K562 (cell line): ENCODE data around the gene MAP4. TPM values are rescaled to one million over a fixed set of nuclear protein-coding genes. Genes with fewer than 3 reads are reported as not detected.

ENCODE experiments used
- SAP30 ChIP-seq: fragments of 200-600 bp; sonication (generic); IDR thresholded peaks from 2 replicates; pipeline ENCODE4 v1.6.1; 2012; ENCODE audit warnings: borderline replicate concordance, low read depth, mild to moderate bottlenecking, moderate library complexity, low read length, control low read depth, inconsistent platforms; ENCODE audit not compliant: insufficient read depth, poor library complexity, severe bottlenecking
- TGIF2 ChIP-seq: sonication (generic); formaldehyde crosslinking; IDR thresholded peaks from 2 replicates; pipeline ENCODE4 v1.8.1; 2022; ENCODE audit warnings: mild to moderate bottlenecking, missing genetic modification reagents, moderate library complexity
- ZNF274 ChIP-seq: IDR thresholded peaks from 2 replicates; pipeline ENCODE4 v1.6.1; 2011; ENCODE audit warnings: low read depth, mild to moderate bottlenecking, low read length, moderate library complexity, borderline replicate concordance
- microRNA counts: library from miRNA; unstranded; fragments of <30 nt; microRNA quantifications from one replicate; lab custom pipeline; 2016
- microRNA-seq: library from miRNA; unstranded; fragments of <30 nt; microRNA quantifications from one replicate; pipeline ENCODE4, GENCODE V29; 2018; ENCODE audit warnings: borderline microRNAs expressed
- polyA plus RNA-seq, 8 experiments: library from polyadenylated mRNA; depleted of rRNA in 4 of 8; stranded (reverse) in 5 of 8; unstranded in 3 of 8; fragments of >200 nt; fragmentation: Nextera tagmentation in 2 of 8; fragmentation: Illumina TruSeq in 1 of 8; extraction: Ambion mirVana in 2 of 8; extraction: Trizol in 1 of 8; gene quantifications; 2 replicates each; pipeline versions ENCODE4 v1.2.1 to v1.2.3, GENCODE V29; 2011 to 2014; ENCODE audit warnings: inconsistent platforms in 1 of 8, missing spikeins in 1 of 8
- small RNA-seq: library from RNA; depleted of rRNA; stranded (forward); fragments of <200 nt; gene quantifications from one replicate; pipeline ENCODE3, GENCODE V24; 2014
- total RNA-seq, 7 experiments: library from RNA; depleted of rRNA in 6 of 7; stranded (reverse); fragments of >200 nt in 6 of 7; fragmentation: Illumina TruSeq in 2 of 7; extraction: Trizol in 2 of 7; gene quantifications; 2 replicates each; pipeline versions ENCODE4 v1.2.1 to v1.2.3, GENCODE V29; 2011 to 2021; ENCODE audit warnings: low replicate concordance in 1 of 7

MAP4 gene
- total and polyA plus RNA-seq, 9 of the 15 experiments (the other 6 are each of a cell fraction or from before 2014, with no cell fraction given): 13.3 to 141 (median 36.8) TPM

DNA sequence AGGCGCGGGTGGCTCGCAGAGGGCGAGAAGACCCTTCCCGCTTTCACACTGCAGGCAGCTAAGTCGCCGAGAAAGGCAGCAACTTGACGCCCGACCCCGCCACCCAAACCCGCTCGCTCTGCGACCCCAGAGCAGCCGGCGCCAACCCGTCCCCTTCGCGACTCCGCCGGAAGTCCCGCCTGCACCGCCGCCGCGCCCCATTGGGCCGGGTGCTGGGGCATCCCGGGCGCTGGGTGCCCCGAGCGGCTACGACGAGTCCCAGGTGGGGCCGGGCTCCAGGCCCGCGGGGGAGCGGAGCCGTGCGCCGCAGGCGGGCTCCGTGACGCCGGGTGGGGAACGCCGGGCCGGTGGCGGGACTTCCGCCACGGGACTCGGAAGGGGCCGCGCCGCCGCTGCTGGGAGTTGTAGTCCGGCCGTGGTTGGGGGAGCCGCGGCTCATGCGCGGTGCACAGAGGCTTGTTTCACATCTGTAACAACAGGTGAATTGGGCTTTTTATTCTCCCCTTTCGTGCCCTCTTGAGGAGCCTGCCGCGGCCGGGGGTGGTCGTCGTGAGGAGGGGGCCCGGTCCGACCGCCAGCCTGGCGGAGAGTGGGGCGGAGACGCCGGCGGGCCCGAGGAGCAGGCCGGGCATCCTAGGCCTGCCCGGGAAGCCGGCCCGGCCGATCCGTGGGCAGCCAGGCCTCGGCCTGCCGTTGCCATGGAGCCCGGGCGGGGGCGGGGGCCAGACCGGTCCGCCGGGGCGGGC, 213.3 kb downstream of the MAP4 start, which contains the start of gene DHX30 (continued):
- peak; percentile 66 for TF ChIP-seq SAP30
- TF ChIP-seq TGIF2 (CRISPR knock-in tag): no peak; the same call in 1 of the 2 replicates
- TF ChIP-seq ZNF274: no peak

MicroRNAs within 50 kb of the gene (microRNA counts, 767-probe panel; counts per million panel counts)
- microRNA hsa-miR-1226-3p (lab: Ali Mortazavi, UCI): not detected

Small RNA genes within 50 kb of the gene (microRNA-seq; reads per million reads assigned to microRNA genes)
- 67.5 reads per million, percentile 76 among the genes with 10 or more reads in this experiment for gene MIR1226

Small RNA genes within 50 kb of the gene (small RNA-seq; reads per million reads assigned to genes)
- gene AC124916.2 (not detected), gene MIR1226 (2.2 reads per million, percentile 83 among the genes with 10 or more reads in this experiment), gene RF00019 (not detected), gene RF02271 (not detected)

Other genes with a start within 250 kb of the MAP4 start
- gene SMARCC1, start 234.5 kb downstream of the MAP4 start, total RNA-seq (2014; rRNA removed): 66.0 and 72.2 TPM in 2 replicates
- gene SMARCC1, start 234.5 kb downstream of the MAP4 start, total RNA-seq (2014; rRNA removed; fragmentation: Illumina TruSeq; extraction: Trizol): 91.3 and 111 TPM in 2 replicates
- 85.8 and 86.0 TPM in 2 replicates for gene SMARCC1, start 234.5 kb downstream of the MAP4 start, total RNA-seq (2015; rRNA removed; fragmentation: Illumina TruSeq; extraction: Trizol)
- gene SMARCC1, start 234.5 kb downstream of the MAP4 start, total RNA-seq (2021): 195 and 199 TPM in 2 replicates
- 62.0 and 63.7 TPM in 2 replicates for gene SMARCC1, start 234.5 kb downstream of the MAP4 start, polyA plus RNA-seq (2011; rRNA removed)
- gene SMARCC1, start 234.5 kb downstream of the MAP4 start, polyA plus RNA-seq (2014; fragmentation: Illumina TruSeq; extraction: Trizol): 124 and 127 TPM in 2 replicates
- gene SMARCC1, start 234.5 kb downstream of the MAP4 start, polyA plus RNA-seq (2014; fragmentation: Nextera tagmentation; extraction: Ambion mirVana): 10 to 100 TPM; 20.7 to 40.5 TPM
- gene SMARCC1, start 234.5 kb downstream of the MAP4 start, polyA plus RNA-seq (2014; rRNA removed): 47.2 and 55.8 TPM in 2 replicates
- gene DHX30, start 213.3 kb downstream of the MAP4 start, total RNA-seq (2014; rRNA removed): 144 and 154 TPM in 2 replicates
- gene DHX30, start 213.3 kb downstream of the MAP4 start, total RNA-seq (2014; rRNA removed; fragmentation: Illumina TruSeq; extraction: Trizol): 48.8 and 53.4 TPM in 2 replicates
- gene DHX30, start 213.3 kb downstream of the MAP4 start, total RNA-seq (2015; rRNA removed; fragmentation: Illumina TruSeq; extraction: Trizol): 79.0 and 82.5 TPM in 2 replicates
- gene DHX30, start 213.3 kb downstream of the MAP4 start, total RNA-seq (2021): 155 and 158 TPM in 2 replicates
- gene DHX30, start 213.3 kb downstream of the MAP4 start, polyA plus RNA-seq (2011; rRNA removed): 57.0 and 90.6 TPM in 2 replicates
- 83.6 and 100 TPM in 2 replicates for gene DHX30, start 213.3 kb downstream of the MAP4 start, polyA plus RNA-seq (2014; fragmentation: Illumina TruSeq; extraction: Trizol)
- gene DHX30, start 213.3 kb downstream of the MAP4 start, polyA plus RNA-seq (2014; fragmentation: Nextera tagmentation; extraction: Ambion mirVana): 10 to 100 TPM; 12.3 to 14.2 TPM
- gene DHX30, start 213.3 kb downstream of the MAP4 start, polyA plus RNA-seq (2014; rRNA removed): 104 and 113 TPM in 2 replicates
- gene CDC25A, start 172.0 kb upstream of the MAP4 start, total RNA-seq (2014; rRNA removed): 53.9 and 61.3 TPM in 2 replicates
- gene CDC25A, start 172.0 kb upstream of the MAP4 start, total RNA-seq (2014; rRNA removed; fragmentation: Illumina TruSeq; extraction: Trizol): 52.2 and 53.9 TPM in 2 replicates
- 45.6 and 51.8 TPM in 2 replicates for gene CDC25A, start 172.0 kb upstream of the MAP4 start, total RNA-seq (2015; rRNA removed; fragmentation: Illumina TruSeq; extraction: Trizol)
- gene CDC25A, start 172.0 kb upstream of the MAP4 start, total RNA-seq (2021): 52.0 and 59.2 TPM in 2 replicates
- 27.0 and 35.8 TPM in 2 replicates for gene CDC25A, start 172.0 kb upstream of the MAP4 start, polyA plus RNA-seq (2011; rRNA removed)
- 46.5 and 56.2 TPM in 2 replicates for gene CDC25A, start 172.0 kb upstream of the MAP4 start, polyA plus RNA-seq (2014; fragmentation: Illumina TruSeq; extraction: Trizol)
- 1 to 10 TPM; 3.4 to 5.0 TPM for gene CDC25A, start 172.0 kb upstream of the MAP4 start, polyA plus RNA-seq (2014; fragmentation: Nextera tagmentation; extraction: Ambion mirVana)
- gene CDC25A, start 172.0 kb upstream of the MAP4 start, polyA plus RNA-seq (2014; rRNA removed): 30.3 and 34.7 TPM in 2 replicates
- 0.29 TPM in 1 of 2 replicates, not detected in the other for gene CAMP, start 207.1 kb upstream of the MAP4 start, total RNA-seq (2014; rRNA removed)
- not detected in 2 replicates for gene CAMP, start 207.1 kb upstream of the MAP4 start, total RNA-seq (2014; rRNA removed; fragmentation: Illumina TruSeq; extraction: Trizol)
- gene CAMP, start 207.1 kb upstream of the MAP4 start, total RNA-seq (2015; rRNA removed; fragmentation: Illumina TruSeq; extraction: Trizol): not detected in 2 replicates
- 0.22 TPM in 1 of 2 replicates, not detected in the other for gene CAMP, start 207.1 kb upstream of the MAP4 start, total RNA-seq (2021)
- not detected in 2 replicates for gene CAMP, start 207.1 kb upstream of the MAP4 start, polyA plus RNA-seq (2011; rRNA removed)
- not detected in 2 replicates for gene CAMP, start 207.1 kb upstream of the MAP4 start, polyA plus RNA-seq (2014; fragmentation: Illumina TruSeq; extraction: Trizol)
- not detected for gene CAMP, start 207.1 kb upstream of the MAP4 start, polyA plus RNA-seq (2014; fragmentation: Nextera tagmentation; extraction: Ambion mirVana)
- not detected in 2 replicates for gene CAMP, start 207.1 kb upstream of the MAP4 start, polyA plus RNA-seq (2014; rRNA removed)
- 13.9 and 17.6 TPM in 2 replicates for gene ZNF589, start 224.7 kb upstream of the MAP4 start, total RNA-seq (2014; rRNA removed)
- 21.5 and 24.9 TPM in 2 replicates for gene ZNF589, start 224.7 kb upstream of the MAP4 start, total RNA-seq (2014; rRNA removed; fragmentation: Illumina TruSeq; extraction: Trizol)
- gene ZNF589, start 224.7 kb upstream of the MAP4 start, total RNA-seq (2015; rRNA removed; fragmentation: Illumina TruSeq; extraction: Trizol): 20.1 and 20.8 TPM in 2 replicates
- gene ZNF589, start 224.7 kb upstream of the MAP4 start, total RNA-seq (2021): 19.6 and 20.8 TPM in 2 replicates
- gene ZNF589, start 224.7 kb upstream of the MAP4 start, polyA plus RNA-seq (2011; rRNA removed): 26.7 and 28.8 TPM in 2 replicates
- 24.1 and 25.1 TPM in 2 replicates for gene ZNF589, start 224.7 kb upstream of the MAP4 start, polyA plus RNA-seq (2014; fragmentation: Illumina TruSeq; extraction: Trizol)
- 10 to 100 TPM in 1 of 2 experiments, 1 to 10 TPM in 1; 4.2 to 17.6 TPM for gene ZNF589, start 224.7 kb upstream of the MAP4 start, polyA plus RNA-seq (2014; fragmentation: Nextera tagmentation; extraction: Ambion mirVana)
- 23.2 and 23.9 TPM in 2 replicates for gene ZNF589, start 224.7 kb upstream of the MAP4 start, polyA plus RNA-seq (2014; rRNA removed)